ENCODE measurements around the gene MED9.

MED9 gene

GRCh38 chr17:17537311-17538099 is 60.7 kb downstream of the MED9 start:
- no peak for DNase-seq (ENCODE audit: low read depth in 3 of 3)

DNA sequence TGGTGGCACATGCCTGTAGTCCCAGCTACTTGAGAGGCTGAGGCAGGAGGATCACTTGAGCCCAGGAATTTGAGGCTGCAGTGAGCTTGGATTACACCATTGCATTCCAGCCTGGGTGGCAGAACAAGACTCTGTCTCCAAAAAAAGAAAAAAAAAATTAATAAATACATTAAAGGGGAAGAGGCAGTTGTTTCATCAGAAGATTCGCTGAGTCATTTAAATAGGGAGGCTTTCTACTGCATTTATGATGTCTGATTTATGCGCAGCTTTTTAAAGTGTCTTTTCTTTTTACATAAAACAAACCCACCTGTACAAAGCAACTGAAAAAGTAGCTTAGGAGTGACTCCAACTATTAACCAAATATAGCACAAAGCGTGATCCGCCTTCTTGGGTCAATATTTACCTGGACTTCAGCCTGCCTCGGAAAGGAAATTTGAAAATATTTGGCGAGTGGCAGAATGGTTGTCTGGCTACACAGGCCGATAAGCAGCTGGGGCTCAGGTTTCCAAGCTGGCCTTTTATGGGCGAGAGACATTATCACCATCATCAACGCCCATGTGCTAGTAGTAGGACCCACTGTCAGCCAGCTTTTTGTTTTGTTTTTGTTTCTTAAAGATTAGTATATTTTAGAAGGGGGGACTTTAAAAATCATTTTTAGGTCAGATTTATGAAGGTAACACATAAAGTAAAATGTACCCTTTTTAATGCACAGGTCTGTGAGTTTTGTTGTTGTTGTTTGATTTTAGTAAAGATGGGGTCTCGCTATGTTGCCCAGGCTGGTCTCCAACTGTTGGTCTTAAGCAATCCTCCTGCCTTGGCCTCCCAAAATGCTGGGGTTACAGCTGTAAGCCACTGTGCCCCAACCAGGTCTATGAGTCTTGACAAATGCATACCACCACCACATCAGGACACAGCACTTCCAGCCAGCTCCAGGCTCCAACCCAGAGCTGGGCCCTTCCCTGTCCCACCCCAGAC is 61.9 kb downstream of the MED9 start:
- no peak for DNase-seq (ENCODE audit: low read depth in 3 of 3)

- no peak for DNase-seq (ENCODE audit: low read depth in 3 of 3)
Observed at GRCh38 chr17:17539591-17539990, 62.8 kb downstream of the MED9 start.

DNA sequence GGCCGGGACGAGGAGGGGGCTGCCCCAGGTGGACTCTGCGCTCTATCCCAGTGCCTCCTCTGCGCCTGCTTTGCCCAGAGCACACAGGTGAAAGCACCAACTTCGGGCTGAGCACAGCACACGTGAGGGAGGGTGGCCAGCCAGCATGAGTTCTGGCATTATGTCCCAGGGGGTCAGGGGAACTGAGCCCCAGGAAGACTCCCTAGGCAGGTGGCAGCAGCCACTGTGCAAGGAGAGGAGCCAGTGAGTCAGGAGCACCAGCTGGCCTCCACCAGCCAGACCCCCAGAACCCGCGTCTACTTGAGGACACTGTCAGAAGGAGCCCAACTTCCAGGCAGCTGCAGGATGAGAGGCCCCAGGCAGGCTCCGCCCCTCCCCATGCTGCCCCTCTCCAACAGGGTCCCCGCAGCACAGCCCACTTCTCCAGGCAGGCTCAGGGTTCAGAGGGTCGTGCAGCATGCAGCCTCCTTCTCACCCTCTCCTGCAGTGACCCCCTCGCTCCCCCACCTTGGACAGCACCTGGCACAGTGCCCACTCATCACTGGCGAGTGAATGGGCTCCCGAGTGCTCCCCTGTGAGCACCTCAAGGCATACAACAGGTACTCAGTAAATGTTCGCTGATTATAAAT is 63.6 kb downstream of the MED9 start:
- no peak for DNase-seq (ENCODE audit: low read depth in 3 of 3)

- DNase-seq (ENCODE audit: low read depth in 3 of 3): no peak
Observed at GRCh38 chr17:17540935-17541639, 64.3 kb downstream of the MED9 start.

- DNase-seq (ENCODE audit: low read depth in 3 of 3): no peak
Observed at GRCh38 chr17:17541640-17542001, 64.8 kb downstream of the MED9 start.

Measured in stimulated activated CD4-positive, alpha-beta T cell treated with anti-CD3 and anti-CD28 coated beads, TNF-alpha, amount 100 ng/mL, for 4 hours (primary cell).